Activated CD4-positive, alpha-beta T cell treated with anti-CD3 and anti-CD28 coated beads, Interleukin-2, amount 10 ng/mL, durations not matched to agents 7 days and 5 days (primary cell): ENCODE results near the gene LUC7L3. TPM values are rescaled to one million over a fixed set of nuclear protein-coding genes. Genes with fewer than 3 reads are reported as not detected.
A peak's percentile ranks its signal among the peaks of the same experiment; 100 is the strongest.

Source experiments
- CTCF ChIA-PET: fragments of 350-600 bp; sonication (Branson Sonifier 250); formaldehyde crosslinking; loops from one replicate; lab custom pipeline; 2021; ENCODE audit warnings: antibody characterized with exemption; lab: Charles Lee
- POLR2A ChIA-PET: fragments of 350-600 bp; sonication (Branson Sonifier 250); formaldehyde crosslinking; loops from one replicate; lab custom pipeline; 2021; ENCODE audit warnings: antibody characterized with exemption; lab: Charles Lee
- DNase-seq: peaks from one replicate; pipeline ENCODE4 v3.0.0-alpha.2; 2020
- H3K27ac Mint-ChIP-seq: one replicate; pipeline ENCODE4 v1.8.0; 2021; ENCODE audit warnings: mild to moderate bottlenecking, moderate library complexity, mixed read lengths
- H3K27me3 Mint-ChIP-seq: one replicate; pipeline ENCODE4 v1.8.0; 2021; ENCODE audit warnings: mixed read lengths
- H3K36me3 Mint-ChIP-seq: one replicate; pipeline ENCODE4 v1.8.0; 2021; ENCODE audit warnings: low read depth, mixed read lengths
- H3K4me1 Mint-ChIP-seq: one replicate; pipeline ENCODE4 v1.8.0; 2021; ENCODE audit warnings: mixed read lengths
- H3K4me3 Mint-ChIP-seq: one replicate; pipeline ENCODE4 v1.8.0; 2021; ENCODE audit warnings: mild to moderate bottlenecking, moderate library complexity, mixed read lengths
- H3K9me3 Mint-ChIP-seq: one replicate; pipeline ENCODE4 v1.8.0; 2021; ENCODE audit warnings: mixed read lengths
- total RNA-seq, 2 experiments: library from RNA; stranded (reverse); gene quantifications; one replicate each; pipeline ENCODE4 v1.2.3, GENCODE V29; 2021

Gene LUC7L3
- total RNA-seq, 2 experiments from 2014 or later: 108 to 139 TPM

GRCh38 chr17:50725769-50726655, 6.6 kb downstream of the LUC7L3 start:
- POLR2A ChIA-PET: no interaction called here
- peaks cover 14% of the 10 kb centered on the region for H3K36me3 Mint-ChIP-seq
- CTCF ChIA-PET: interaction anchor here (0.9 to 1.3 kb wide), 2 partner anchors 10 to 166 kb away, joined by 3 read pairs; partner anchors contain the start of gene CACNA1G

GRCh38 chr17:50728112-50728429, 8.7 kb downstream of the LUC7L3 start:
- H3K4me3 Mint-ChIP-seq: no peak overlapping the region
- H3K36me3 Mint-ChIP-seq: peaks cover 13% of the 10 kb centered on the region
- no peak overlapping the region for H3K27ac Mint-ChIP-seq
- POLR2A ChIA-PET: no interaction called here
- H3K4me1 Mint-ChIP-seq: peaks cover 50% of the 10 kb centered on the region
- no peak for DNase-seq
- H3K27me3 Mint-ChIP-seq: no peaks in the 10 kb centered on the region
- CTCF ChIA-PET: interaction anchor here (1.0 kb wide), 1 partner anchor 10 kb away, joined by 3 read pairs; no protein-coding TSS in a partner anchor
- H3K9me3 Mint-ChIP-seq: no peaks in the 10 kb centered on the region

More at GRCh38 chr17:50725769-50726655, 6.6 kb downstream of the LUC7L3 start:
- Mint-ChIP-seq H3K27me3 (no peaks in the 10 kb centered on the region), H3K9me3 (no peaks in the 10 kb centered on the region), H3K4me1 (peaks cover 45% of the 10 kb centered on the region), H3K4me3 (no peak overlapping the region), H3K27ac (no peak overlapping the region)
- DNase-seq: no peak

- Mint-ChIP-seq H3K9me3 (no peaks in the 10 kb centered on the region), H3K27me3 (no peaks in the 10 kb centered on the region), H3K36me3 (peaks cover 13% of the 10 kb centered on the region), H3K4me3 (no peak overlapping the region), H3K27ac (no peak overlapping the region), H3K4me1 (peaks cover 41% of the 10 kb centered on the region)
- ChIA-PET CTCF (no interaction called here), POLR2A (no interaction called here)
- DNase-seq: no peak
Observed at GRCh38 chr17:50728881-50729765, 9.7 kb downstream of the LUC7L3 start.

GRCh38 chr17:50731575-50732460, 12.4 kb downstream of the LUC7L3 start:
- peak overlapping the region; percentile 1 for H3K27ac Mint-ChIP-seq
- POLR2A ChIA-PET: no interaction called here
- H3K9me3 Mint-ChIP-seq: no peaks in the 10 kb centered on the region
- CTCF ChIA-PET: interaction anchor here (0.6 to 1.1 kb wide), 3 partner anchors 10 to 63 kb away, joined by 3 read pairs; no protein-coding TSS in a partner anchor
- H3K4me3 Mint-ChIP-seq: no peak overlapping the region
- no peak for DNase-seq
- H3K4me1 Mint-ChIP-seq: peaks cover 52% of the 10 kb centered on the region
- no peaks in the 10 kb centered on the region for H3K27me3 Mint-ChIP-seq
- peaks cover 17% of the 10 kb centered on the region for H3K36me3 Mint-ChIP-seq

GRCh38 chr17:50735287-50735686, 15.9 kb downstream of the LUC7L3 start:
- DNase-seq: no peak
- POLR2A ChIA-PET: no interaction called here
- H3K4me1 Mint-ChIP-seq: peaks cover 53% of the 10 kb centered on the region

GRCh38 chr17:50737118-50737698, 17.8 kb downstream of the LUC7L3 start:
- peaks cover 43% of the 10 kb centered on the region for H3K36me3 Mint-ChIP-seq
- CTCF ChIA-PET: no interaction called here

More at GRCh38 chr17:50735287-50735686, 15.9 kb downstream of the LUC7L3 start:
- Mint-ChIP-seq H3K4me3 (no peak overlapping the region), H3K36me3 (peaks cover 36% of the 10 kb centered on the region), H3K9me3 (no peaks in the 10 kb centered on the region), H3K27me3 (no peaks in the 10 kb centered on the region), H3K27ac (peak overlapping the region; percentile 60)
- CTCF ChIA-PET: interaction anchor here (1.1 kb wide), 1 partner anchor 10 kb away, joined by 3 read pairs; no protein-coding TSS in a partner anchor

GRCh38 chr17:50739098-50739497, 19.7 kb downstream of the LUC7L3 start:
- Mint-ChIP-seq H3K9me3 (no peaks in the 10 kb centered on the region), H3K27me3 (no peaks in the 10 kb centered on the region), H3K4me3 (no peak overlapping the region), H3K27ac (peak overlapping the region; percentile 3), H3K4me1 (peaks cover 37% of the 10 kb centered on the region), H3K36me3 (peaks cover 56% of the 10 kb centered on the region)
- no peak for DNase-seq
- ChIA-PET CTCF (no interaction called here), POLR2A (interaction anchor here (0.5 kb wide), 1 partner anchor 22 kb away, joined by 3 read pairs; no protein-coding TSS in a partner anchor)

More at GRCh38 chr17:50737118-50737698, 17.8 kb downstream of the LUC7L3 start:
- POLR2A ChIA-PET: no interaction called here
- Mint-ChIP-seq H3K27me3 (no peaks in the 10 kb centered on the region), H3K4me1 (peaks cover 42% of the 10 kb centered on the region), H3K9me3 (no peaks in the 10 kb centered on the region), H3K27ac (no peak overlapping the region), H3K4me3 (no peak overlapping the region)
- no peak for DNase-seq

- ChIA-PET POLR2A (no interaction called here), CTCF (no interaction called here)
Observed at GRCh38 chr17:50745631-50746030, 26.2 kb downstream of the LUC7L3 start.

GRCh38 chr17:50749245-50749644, 29.8 kb downstream of the LUC7L3 start:
- CTCF ChIA-PET: no interaction called here
- Mint-ChIP-seq H3K27me3 (no peaks in the 10 kb centered on the region), H3K4me3 (no peak overlapping the region), H3K36me3 (peaks cover 67% of the 10 kb centered on the region), H3K27ac (no peak overlapping the region), H3K4me1 (peaks cover 3% of the 10 kb centered on the region), H3K9me3 (no peaks in the 10 kb centered on the region)
- DNase-seq: no peak
- POLR2A ChIA-PET: no interaction called here

More at GRCh38 chr17:50745631-50746030, 26.2 kb downstream of the LUC7L3 start:
- H3K27ac Mint-ChIP-seq: no peak overlapping the region
- H3K4me3 Mint-ChIP-seq: no peak overlapping the region
- no peak for DNase-seq
- no peaks in the 10 kb centered on the region for H3K9me3 Mint-ChIP-seq
- H3K27me3 Mint-ChIP-seq: no peaks in the 10 kb centered on the region
- H3K36me3 Mint-ChIP-seq: peaks cover 79% of the 10 kb centered on the region
- peaks cover 6% of the 10 kb centered on the region for H3K4me1 Mint-ChIP-seq

GRCh38 chr17:50754521-50754920, 35.1 kb downstream of the LUC7L3 start:
- POLR2A ChIA-PET: no interaction called here
- Mint-ChIP-seq H3K4me1 (peaks cover under 1% of the 10 kb centered on the region), H3K27ac (peak overlapping the region; percentile 50), H3K9me3 (no peaks in the 10 kb centered on the region), H3K4me3 (no peak overlapping the region), H3K36me3 (peaks cover 38% of the 10 kb centered on the region), H3K27me3 (no peaks in the 10 kb centered on the region)
- CTCF ChIA-PET: no interaction called here
- DNase-seq: no peak

- H3K27me3 Mint-ChIP-seq: peaks cover 8% of the 10 kb centered on the region
- H3K4me3 Mint-ChIP-seq: no peak overlapping the region
- ChIA-PET CTCF (interaction anchor here (1.0 to 1.3 kb wide), 2 partner anchors 18 to 24 kb away, joined by 5 to 6 read pairs; no protein-coding TSS in a partner anchor), POLR2A (no interaction called here)
- H3K4me1 Mint-ChIP-seq: peaks cover 4% of the 10 kb centered on the region
- H3K36me3 Mint-ChIP-seq: peaks cover 16% of the 10 kb centered on the region
- no peaks in the 10 kb centered on the region for H3K9me3 Mint-ChIP-seq
- DNase-seq: no peak
- no peak overlapping the region for H3K27ac Mint-ChIP-seq
Observed at GRCh38 chr17:50758524-50758923, 39.1 kb downstream of the LUC7L3 start.
